HEK293 (cell line): Measurements from ENCODE around the gene MEIKIN.

Experiments
- CTCF ChIA-PET: fragments of 350-600 bp; formaldehyde crosslinking; extraction: SDS; loops from one replicate; lab custom pipeline; 2021; ENCODE audit warnings: antibody characterized with exemption; lab: Yijun Ruan, JAX
- POLR2A ChIA-PET: fragments of 300-600 bp; formaldehyde crosslinking; extraction: SDS; loops from one replicate; lab custom pipeline; 2020; ENCODE audit warnings: antibody characterized with exemption, inconsistent platforms; lab: Yijun Ruan, JAX
- H3K27ac ChIP-seq: fragments of 200-500 bp; sonication (Bioruptor generic); 2 replicates; pipeline ENCODE4 v1.5.1; 2014; ENCODE audit warnings: low read depth, low read length, control low read depth, inconsistent platforms; ENCODE audit errors: extremely low read depth
- H3K36me3 ChIP-seq, 2 experiments: fragments of 200-500 bp in 1 of 2; sonication (Bioruptor generic) in 1 of 2; 1 replicate in 1 of 2; 2 replicates in 1 of 2; pipeline ENCODE4 v1.5.1; 2014 to 2017; ENCODE audit warnings: inconsistent platforms in 2 of 2, low read length in 2 of 2; ENCODE audit not compliant: control insufficient read depth in 2 of 2, insufficient read depth in 1 of 2
- H3K4me1 ChIP-seq: fragments of 200-500 bp; sonication (Bioruptor generic); 2 replicates; pipeline ENCODE4 v1.5.1; 2014; ENCODE audit warnings: mild to moderate bottlenecking, low read length, inconsistent platforms; ENCODE audit not compliant: control insufficient read depth, insufficient read depth
- H3K4me3 ChIP-seq: 2 replicates; pipeline ENCODE4 v1.5.1; 2011; ENCODE audit warnings: low read depth, mild to moderate bottlenecking, control low read depth, low read length, moderate library complexity
- H3K9me3 ChIP-seq: fragments of 200-500 bp; sonication (Bioruptor generic); 2 replicates; pipeline ENCODE4 v1.5.1; 2014; ENCODE audit warnings: low read depth, low read length, inconsistent platforms; ENCODE audit not compliant: control insufficient read depth, insufficient read depth
- KLF16 ChIP-seq: fragments of 450-650 bp; formaldehyde crosslinking; IDR thresholded peaks from 2 replicates; pipeline ENCODE4 v1.5.1; 2017; ENCODE audit warnings: missing biosample characterization, missing genetic modification characterization
- PBX3 ChIP-seq: sonication (generic); formaldehyde crosslinking; IDR thresholded peaks from 2 replicates; pipeline ENCODE4 v1.8.1; 2022; ENCODE audit warnings: mild to moderate bottlenecking, moderate library complexity, missing genetic modification reagents
- PRDM6 ChIP-seq: fragments of 450-650 bp; formaldehyde crosslinking; IDR thresholded peaks from 2 replicates; pipeline ENCODE4 v1.5.1; 2017; ENCODE audit warnings: missing biosample characterization, missing genetic modification characterization
- ZNF114 ChIP-seq: fragments of 450-650 bp; formaldehyde crosslinking; IDR thresholded peaks from 2 replicates; pipeline ENCODE4 v1.5.0; 2017; ENCODE audit warnings: missing biosample characterization, missing genetic modification characterization
- ZNF16 ChIP-seq: fragments of 450-650 bp; formaldehyde crosslinking; IDR thresholded peaks from 2 replicates; pipeline ENCODE4 v1.5.1; 2016; ENCODE audit warnings: low read depth, missing biosample characterization, missing genetic modification characterization
- ZNF18 ChIP-seq: fragments of 450-650 bp; formaldehyde crosslinking; IDR thresholded peaks from 2 replicates; pipeline ENCODE4 v1.5.1; 2016; ENCODE audit warnings: missing biosample characterization, missing genetic modification characterization
- ZNF214 ChIP-seq: fragments of 450-650 bp; formaldehyde crosslinking; IDR thresholded peaks from 2 replicates; pipeline ENCODE4 v1.5.1; 2017; ENCODE audit warnings: missing biosample characterization, mild to moderate bottlenecking, missing genetic modification characterization, borderline replicate concordance
- ZNF266 ChIP-seq: fragments of 450-650 bp; formaldehyde crosslinking; IDR thresholded peaks from 2 replicates; pipeline ENCODE4 v1.5.1; 2016; ENCODE audit warnings: missing biosample characterization, missing genetic modification characterization, low read depth
- ZNF280D ChIP-seq: fragments of 450-650 bp; formaldehyde crosslinking; IDR thresholded peaks from 2 replicates; pipeline ENCODE4 v1.5.1; 2016; ENCODE audit warnings: missing biosample characterization, missing genetic modification characterization
- ZNF335 ChIP-seq: fragments of 450-650 bp; formaldehyde crosslinking; conservative IDR thresholded peaks from 2 replicates; pipeline ENCODE4 v1.5.1; 2016; ENCODE audit warnings: missing biosample characterization, missing genetic modification characterization
- ZNF398 ChIP-seq: fragments of 450-650 bp; formaldehyde crosslinking; IDR thresholded peaks from 2 replicates; pipeline ENCODE4 v1.5.1; 2017; ENCODE audit warnings: missing biosample characterization, missing genetic modification characterization
- ZNF416 ChIP-seq: fragments of 450-650 bp; formaldehyde crosslinking; IDR thresholded peaks from 2 replicates; pipeline ENCODE4 v1.5.1; 2016; ENCODE audit warnings: missing biosample characterization, missing genetic modification characterization
- ZNF513 ChIP-seq: fragments of 450-650 bp; IDR thresholded peaks from 2 replicates; pipeline ENCODE4 v1.5.1; 2018; ENCODE audit warnings: missing biosample characterization, missing genetic modification characterization
- ZNF548 ChIP-seq: fragments of 450-650 bp; formaldehyde crosslinking; IDR thresholded peaks from 2 replicates; pipeline ENCODE4 v1.5.1; 2016; ENCODE audit warnings: missing biosample characterization, missing genetic modification characterization
- ZNF585B ChIP-seq: fragments of 450-650 bp; formaldehyde crosslinking; IDR thresholded peaks from 2 replicates; pipeline ENCODE4 v1.5.1; 2016; ENCODE audit warnings: missing biosample characterization, missing genetic modification characterization
- ZNF596 ChIP-seq: fragments of 450-650 bp; IDR thresholded peaks from 2 replicates; pipeline ENCODE4 v1.5.0; 2018; ENCODE audit warnings: missing biosample characterization, mild to moderate bottlenecking, missing genetic modification characterization, moderate library complexity
- ZNF629 ChIP-seq: fragments of 450-650 bp; formaldehyde crosslinking; IDR thresholded peaks from 2 replicates; pipeline ENCODE4 v1.5.1; 2017; ENCODE audit warnings: missing biosample characterization, missing genetic modification characterization
- ZNF677 ChIP-seq: fragments of 450-650 bp; IDR thresholded peaks from 2 replicates; pipeline ENCODE4 v1.5.0; 2018; ENCODE audit warnings: missing biosample characterization, mild to moderate bottlenecking, missing genetic modification characterization, moderate library complexity
- ZNF785 ChIP-seq: fragments of 450-650 bp; formaldehyde crosslinking; IDR thresholded peaks from 2 replicates; pipeline ENCODE4 v1.5.1; 2016; ENCODE audit warnings: missing biosample characterization, missing genetic modification characterization
- ZNF843 ChIP-seq: fragments of 450-650 bp; formaldehyde crosslinking; IDR thresholded peaks from 2 replicates; pipeline ENCODE4 v1.5.1; 2016; ENCODE audit warnings: missing biosample characterization, missing genetic modification characterization

Gene MEIKIN

GRCh38 chr5:131821221-131821620, 124.2 kb downstream of the MEIKIN start:
- POLR2A ChIA-PET = interaction anchor here (0.6 kb wide), 1 partner anchor 767 kb away, joined by 10 read pairs; no protein-coding TSS in a partner anchor
- H3K9me3 ChIP-seq = no peaks in the 10 kb centered on the region
- TF ChIP-seq ZNF18 (tag by site-specific recombination) = no peak
- TF ChIP-seq ZNF214 = no peak
- no peak for TF ChIP-seq ZNF416 (tag by site-specific recombination)
- no peak for TF ChIP-seq ZNF843 (tag by site-specific recombination)
- no peak for TF ChIP-seq ZNF398 (tag by site-specific recombination)
- no peak for TF ChIP-seq PRDM6 (tag by site-specific recombination)
- TF ChIP-seq ZNF16 (tag by site-specific recombination) = no peak
- no peak for TF ChIP-seq ZNF335 (tag by site-specific recombination)
- no peak for TF ChIP-seq ZNF596 (tag by site-specific recombination)
- TF ChIP-seq ZNF280D (tag by site-specific recombination) = no peak
- TF ChIP-seq ZNF548 (tag by site-specific recombination) = no peak
- no peak for TF ChIP-seq ZNF677
- TF ChIP-seq ZNF266 (tag by site-specific recombination) = no peak
- TF ChIP-seq ZNF629 (tag by site-specific recombination) = no peak
- no peak for TF ChIP-seq KLF16 (tag by site-specific recombination)
- TF ChIP-seq ZNF114 (tag by site-specific recombination) = no peak
- no peak for TF ChIP-seq ZNF785 (tag by site-specific recombination)
- H3K36me3 ChIP-seq = no peaks in the 10 kb centered on the region
- CTCF ChIA-PET = no interaction called here
- no peak overlapping the region for H3K4me3 ChIP-seq
- no peaks in the 10 kb centered on the region for H3K4me1 ChIP-seq
- no peak overlapping the region for H3K27ac ChIP-seq

GRCh38 chr5:131818001-131818724, 127.3 kb downstream of the MEIKIN start:
- no peaks in the 10 kb centered on the region for H3K36me3 ChIP-seq
- H3K4me3 ChIP-seq = no peak overlapping the region
- H3K4me1 ChIP-seq = no peaks in the 10 kb centered on the region
- ChIA-PET POLR2A (no interaction called here), CTCF (no interaction called here)
- H3K9me3 ChIP-seq = no peaks in the 10 kb centered on the region
- H3K27ac ChIP-seq = no peak overlapping the region
- TF ChIP-seq ZNF280D (tag by site-specific recombination) = no peak
- TF ChIP-seq ZNF585B (tag by site-specific recombination) = no peak
- TF ChIP-seq ZNF513 = no peak
- no peak for TF ChIP-seq PBX3 (CRISPR knock-in tag)
